GM18498 (cell line): ENCODE data around the gene PRAF2.

Source experiments
- ATAC-seq: cut with Tn5 transposase; IDR thresholded peaks from one replicate; pipeline ENCODE4 v1.9.1; 2021; ENCODE audit warnings: mild to moderate bottlenecking, moderate library complexity; ENCODE audit not compliant: unreplicated experiment

The PRAF2 gene, protein sequence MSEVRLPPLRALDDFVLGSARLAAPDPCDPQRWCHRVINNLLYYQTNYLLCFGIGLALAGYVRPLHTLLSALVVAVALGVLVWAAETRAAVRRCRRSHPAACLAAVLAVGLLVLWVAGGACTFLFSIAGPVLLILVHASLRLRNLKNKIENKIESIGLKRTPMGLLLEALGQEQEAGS

DNA sequence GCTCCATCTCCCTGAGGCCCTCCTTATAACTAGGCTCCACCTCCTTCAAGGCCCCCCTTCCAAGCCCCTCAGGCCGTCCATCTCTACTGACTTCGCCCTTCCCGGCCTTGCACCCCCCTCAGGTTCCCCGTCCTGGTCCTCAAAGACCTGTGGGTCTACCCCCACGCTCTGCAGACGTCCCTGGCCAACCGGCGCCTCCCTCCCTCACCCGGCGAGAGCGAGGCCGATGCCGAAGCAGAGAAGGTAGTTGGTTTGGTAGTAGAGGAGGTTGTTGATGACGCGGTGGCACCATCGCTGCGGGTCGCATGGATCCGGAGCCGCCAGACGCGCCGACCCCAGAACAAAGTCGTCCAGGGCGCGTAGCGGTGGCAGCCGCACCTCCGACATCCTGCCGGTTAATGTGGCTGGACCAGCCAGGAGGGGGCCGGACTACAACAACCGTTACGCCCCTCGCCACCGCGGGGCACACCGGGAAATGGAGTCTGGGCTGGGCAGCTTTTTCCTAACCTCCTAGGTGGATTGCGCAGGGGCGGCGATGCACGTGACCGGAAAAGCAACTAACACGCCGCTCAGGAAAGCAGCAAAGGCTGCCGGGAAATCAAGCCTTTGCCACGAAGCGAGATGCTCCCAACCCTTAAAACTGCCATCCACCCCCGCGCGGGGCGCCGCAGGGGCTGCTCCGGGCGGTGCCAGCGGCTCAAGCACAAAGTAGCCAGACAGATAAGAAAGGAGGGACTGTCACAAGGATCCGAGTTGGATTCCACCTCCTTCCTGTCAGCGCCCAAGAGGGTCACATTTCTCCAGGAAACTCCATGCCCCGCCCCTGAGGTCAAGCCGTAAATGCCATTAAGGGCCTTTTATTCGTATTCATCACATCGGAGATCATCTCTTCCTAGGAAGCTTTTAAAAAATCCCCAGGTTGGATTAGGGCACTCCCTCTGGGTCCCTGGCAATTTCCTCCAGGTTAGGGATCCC, at the start of gene PRAF2:
Gene PRAF2, minus strand, starts transcription at position 402 of the 975 bp plus-strand sequence. Its CDS starts 15 bp downstream, at position 387.
- peak; percentile 94 for ATAC-seq

DNA sequence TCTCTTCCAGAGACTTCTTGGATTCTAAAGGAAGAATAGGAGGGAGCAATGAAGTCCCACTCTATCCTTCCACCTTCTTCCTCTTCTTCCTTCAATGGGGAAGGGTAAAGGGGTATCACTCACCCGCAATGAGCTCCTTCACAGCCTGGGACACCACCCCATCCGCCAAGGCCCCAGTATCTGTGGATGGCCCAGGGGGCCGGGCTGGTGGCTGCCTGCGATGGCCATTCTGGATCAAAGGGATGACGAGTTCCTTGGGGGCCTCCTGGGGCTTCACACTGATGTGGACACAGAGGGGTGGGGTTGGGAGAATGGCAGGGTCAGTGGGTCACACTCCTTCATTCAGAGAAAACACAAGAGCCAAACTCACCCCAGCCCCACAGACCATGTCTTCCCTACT, 48.7 kb upstream of the PRAF2 start:
- no peak for ATAC-seq

DNA sequence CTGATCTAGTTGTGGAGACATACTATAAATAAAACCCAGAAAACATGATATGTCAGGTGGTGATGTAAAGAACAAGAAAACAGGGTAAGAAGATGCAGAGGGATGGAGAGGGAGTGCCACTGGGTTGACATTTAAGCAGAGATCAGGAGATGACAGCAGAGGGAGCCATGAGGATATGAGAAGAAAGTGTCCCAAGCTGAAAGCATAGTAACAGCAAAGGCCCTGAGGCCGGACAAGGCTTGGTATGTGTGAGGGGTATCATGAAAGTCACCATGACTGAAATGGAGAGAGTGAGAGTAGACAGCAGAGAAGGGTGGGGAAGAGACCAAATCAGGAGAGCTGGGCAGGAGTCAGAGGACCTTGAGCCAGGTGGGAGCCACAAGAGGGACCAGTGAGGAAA, 46.3 kb upstream of the PRAF2 start:
- no peak for ATAC-seq

DNA sequence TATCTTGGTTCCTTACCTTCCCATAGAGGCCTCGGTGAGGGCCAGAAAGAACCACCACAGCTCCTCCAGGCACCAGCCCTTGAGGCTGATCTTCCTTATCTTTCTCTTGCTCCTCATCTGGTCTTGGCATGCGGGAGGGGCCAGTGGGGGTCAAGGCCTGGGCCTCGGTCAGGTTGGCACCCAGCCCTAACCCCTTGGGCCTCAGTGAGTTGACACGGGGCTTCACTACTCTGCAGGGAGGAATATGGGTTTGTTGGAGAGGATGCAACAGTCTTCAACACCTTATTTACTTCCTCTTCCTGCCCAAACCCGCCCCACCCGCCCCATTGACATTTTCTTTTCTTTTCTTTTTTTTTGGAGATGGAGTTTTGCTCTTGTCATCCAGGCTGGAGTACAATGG, 43.8 kb upstream of the PRAF2 start:
- ATAC-seq, result no peak

DNA sequence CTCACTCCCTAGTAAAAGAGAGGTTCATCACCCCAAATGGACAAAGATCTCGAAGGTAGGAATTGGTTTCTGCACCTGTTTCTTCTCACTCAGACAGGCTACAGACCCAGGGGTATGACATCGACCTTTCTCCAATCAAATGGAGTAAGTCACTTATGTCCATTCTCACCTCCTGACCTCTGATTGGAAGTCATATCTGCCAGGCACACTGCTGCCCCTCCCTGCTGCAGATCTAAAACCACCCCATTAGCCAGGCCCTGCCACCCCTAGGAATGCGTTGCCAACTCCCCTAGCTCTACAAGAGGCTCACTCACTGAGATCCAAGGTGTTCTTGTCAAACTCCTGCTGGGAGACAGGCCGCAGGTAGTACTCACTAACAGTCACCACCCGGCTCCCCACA, 42.9 kb upstream of the PRAF2 start:
- ATAC-seq, result no peak

DNA sequence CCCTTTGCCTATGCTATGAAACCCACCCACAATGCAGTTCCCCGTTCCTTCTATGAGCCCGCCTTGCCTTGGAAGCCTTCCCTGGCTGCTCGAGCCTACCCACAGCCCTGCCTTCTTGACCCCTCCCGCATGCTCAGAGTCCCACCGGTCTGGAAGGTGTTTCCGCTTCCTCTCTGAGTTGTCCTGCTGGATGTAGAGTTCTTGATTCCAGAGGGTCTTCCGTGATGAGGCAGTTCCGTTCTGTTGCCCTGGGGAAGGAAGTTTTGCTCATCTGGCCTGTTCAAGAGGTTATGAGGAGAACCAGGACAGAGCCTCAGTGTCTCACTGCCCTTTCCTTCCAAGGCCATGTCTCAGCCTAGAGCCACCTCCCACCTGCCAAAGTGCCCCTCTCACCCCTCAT, 42.3 kb upstream of the PRAF2 start:
- no peak for ATAC-seq

DNA sequence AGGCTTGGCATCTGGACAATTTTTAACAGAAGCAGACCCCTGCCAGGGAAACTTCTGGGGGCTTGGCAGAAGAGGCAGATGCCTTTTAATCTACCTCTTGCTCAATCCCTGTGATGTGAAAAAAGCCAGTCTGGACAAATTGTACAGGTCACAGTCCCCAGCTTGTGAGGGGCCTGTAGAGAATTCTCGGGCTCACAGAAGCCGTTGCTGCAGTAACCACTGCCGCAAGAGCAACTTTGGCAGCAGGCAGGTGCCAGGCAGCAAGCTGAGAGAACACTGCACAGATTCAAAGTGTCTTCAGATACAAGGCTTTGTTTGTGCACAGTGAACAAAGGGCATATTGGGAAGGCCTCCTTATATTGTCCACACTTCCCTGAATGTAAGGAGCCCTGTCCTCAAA, 38.0 kb upstream of the PRAF2 start:
- no peak for ATAC-seq

DNA sequence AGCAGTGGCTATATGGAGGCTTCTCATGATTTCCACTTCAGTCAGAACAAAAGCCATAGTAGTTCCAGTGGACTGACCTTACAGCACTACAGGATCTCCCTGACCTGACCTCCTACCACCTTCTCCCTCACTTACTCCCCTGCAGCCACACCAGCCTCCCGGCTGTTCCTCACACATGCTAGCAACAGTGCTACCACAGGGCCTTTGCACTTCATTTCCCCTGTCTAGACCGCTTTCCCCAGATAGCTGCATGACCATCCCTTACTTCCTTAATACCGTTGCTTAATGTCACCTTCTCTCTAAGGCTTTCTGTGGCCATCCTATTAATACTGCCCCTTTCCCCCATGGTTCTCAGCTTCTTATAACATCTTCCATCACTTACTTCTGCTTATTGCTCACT, 36.6 kb upstream of the PRAF2 start:
- ATAC-seq, result no peak

DNA sequence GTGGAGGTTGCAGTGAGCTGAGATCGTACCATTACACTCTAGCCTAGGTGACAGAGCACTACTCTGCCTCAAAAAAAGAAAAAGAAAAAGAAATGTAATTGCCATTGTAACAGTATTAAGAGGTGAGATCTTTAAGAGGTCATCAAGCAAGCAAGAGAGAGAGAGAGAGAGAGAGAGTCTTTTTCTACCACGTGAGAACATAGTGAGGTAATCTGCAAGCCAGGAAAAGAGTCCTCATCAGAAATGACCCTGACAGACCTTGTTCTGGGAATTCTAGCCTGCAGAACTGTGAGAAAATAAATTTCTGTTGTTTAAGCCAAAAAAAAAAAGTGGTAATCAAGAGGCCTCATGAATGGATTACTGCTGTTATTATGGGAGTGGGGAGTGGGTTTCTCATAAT, 34.8 kb upstream of the PRAF2 start:
- ATAC-seq, result no peak

DNA sequence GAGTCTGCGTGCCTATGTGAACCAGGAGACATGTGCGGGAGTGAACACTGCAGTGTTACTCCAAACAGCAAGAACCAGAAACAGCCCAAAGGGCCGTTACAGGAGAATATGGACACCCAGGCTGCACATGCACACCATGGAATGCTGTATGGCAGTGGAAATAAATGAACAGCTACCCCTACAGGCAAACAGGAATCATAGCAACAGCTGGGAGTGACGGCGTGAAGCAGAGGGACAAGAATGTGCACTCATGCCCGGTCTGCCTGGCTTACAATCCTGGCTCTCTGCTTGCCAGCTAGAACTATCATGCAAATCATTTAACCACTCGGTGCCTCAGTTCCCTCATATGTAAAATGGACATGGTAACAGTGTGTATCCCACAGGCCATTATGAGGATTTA, 33.1 kb upstream of the PRAF2 start:
- ATAC-seq, result no peak

DNA sequence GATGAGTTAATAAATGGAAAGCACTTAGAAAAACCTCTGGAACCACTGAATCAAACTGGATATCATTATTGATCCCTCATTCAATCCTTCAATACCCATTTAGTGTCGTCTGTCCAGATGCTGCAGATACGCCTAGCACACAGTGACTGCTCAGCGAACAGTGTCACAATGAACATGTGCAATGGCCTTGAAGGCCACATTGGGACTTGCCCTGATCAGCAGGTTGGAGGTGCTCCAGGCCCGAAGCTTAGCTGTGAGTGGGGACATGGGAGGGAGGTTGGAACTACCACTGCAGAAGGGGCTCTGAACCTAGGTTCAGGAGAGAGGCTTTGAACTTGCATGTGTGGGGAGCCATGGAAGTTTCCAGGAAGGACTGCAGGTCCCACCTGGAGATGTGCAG, 32.5 kb upstream of the PRAF2 start:
- ATAC-seq, result no peak

DNA sequence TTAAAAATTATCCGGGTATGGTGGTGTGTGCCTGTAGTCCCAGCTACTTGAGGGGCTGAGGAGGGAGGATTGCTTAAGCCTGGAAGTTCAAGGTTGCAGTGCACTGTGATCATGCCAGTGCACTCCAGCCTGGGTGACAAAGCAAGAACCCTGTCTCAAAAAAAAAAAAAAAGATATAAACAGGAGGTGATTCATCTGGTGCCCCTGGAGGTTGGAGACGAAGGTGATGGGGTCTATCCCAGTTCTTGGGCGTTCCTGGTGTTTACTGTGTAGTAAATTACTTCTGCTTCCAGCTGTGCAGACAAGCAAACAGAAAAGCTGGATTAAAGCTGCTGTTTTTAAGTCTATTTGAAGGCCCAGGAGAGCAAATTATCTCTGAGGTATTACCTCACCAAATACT, 29.8 kb upstream of the PRAF2 start:
- no peak for ATAC-seq

DNA sequence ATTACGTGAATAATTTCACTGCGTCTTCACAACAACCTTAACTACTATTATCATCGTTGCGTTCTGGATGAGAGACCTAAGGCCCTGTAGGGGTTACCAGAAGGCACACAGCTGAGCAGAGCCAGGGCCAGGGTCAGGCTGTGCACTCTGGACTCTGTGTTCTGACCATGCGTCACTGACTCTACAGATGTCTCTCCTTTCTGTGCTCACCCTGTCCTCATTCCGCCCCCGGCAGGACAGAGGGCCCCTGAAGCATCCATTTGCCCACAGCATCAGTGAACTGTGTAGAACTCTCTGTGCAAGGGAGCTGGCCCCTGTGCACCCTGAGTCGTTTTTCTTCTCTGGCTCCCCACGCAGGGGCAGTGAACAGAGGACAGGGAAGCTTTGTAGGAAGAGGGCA, 28.4 kb upstream of the PRAF2 start:
- no peak for ATAC-seq

DNA sequence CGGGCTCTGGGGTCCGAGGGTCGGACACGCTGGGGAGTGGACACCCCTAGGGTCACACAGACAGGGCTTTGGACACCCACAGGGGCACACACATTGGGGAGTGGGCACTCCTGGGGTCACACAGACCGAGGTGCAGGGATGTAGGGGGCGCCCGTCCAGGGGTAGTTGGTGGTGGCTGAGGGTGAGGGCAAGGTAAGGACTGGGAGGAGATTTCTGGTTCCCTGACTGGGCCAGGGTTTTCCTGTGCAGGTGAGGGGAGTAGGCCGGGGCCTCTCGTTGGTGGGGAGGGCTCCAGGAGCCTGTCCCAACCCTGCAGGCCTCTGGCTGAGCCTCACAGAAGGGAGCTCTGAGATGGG, 27.8 kb upstream of the PRAF2 start:
- ATAC-seq, result no peak

DNA sequence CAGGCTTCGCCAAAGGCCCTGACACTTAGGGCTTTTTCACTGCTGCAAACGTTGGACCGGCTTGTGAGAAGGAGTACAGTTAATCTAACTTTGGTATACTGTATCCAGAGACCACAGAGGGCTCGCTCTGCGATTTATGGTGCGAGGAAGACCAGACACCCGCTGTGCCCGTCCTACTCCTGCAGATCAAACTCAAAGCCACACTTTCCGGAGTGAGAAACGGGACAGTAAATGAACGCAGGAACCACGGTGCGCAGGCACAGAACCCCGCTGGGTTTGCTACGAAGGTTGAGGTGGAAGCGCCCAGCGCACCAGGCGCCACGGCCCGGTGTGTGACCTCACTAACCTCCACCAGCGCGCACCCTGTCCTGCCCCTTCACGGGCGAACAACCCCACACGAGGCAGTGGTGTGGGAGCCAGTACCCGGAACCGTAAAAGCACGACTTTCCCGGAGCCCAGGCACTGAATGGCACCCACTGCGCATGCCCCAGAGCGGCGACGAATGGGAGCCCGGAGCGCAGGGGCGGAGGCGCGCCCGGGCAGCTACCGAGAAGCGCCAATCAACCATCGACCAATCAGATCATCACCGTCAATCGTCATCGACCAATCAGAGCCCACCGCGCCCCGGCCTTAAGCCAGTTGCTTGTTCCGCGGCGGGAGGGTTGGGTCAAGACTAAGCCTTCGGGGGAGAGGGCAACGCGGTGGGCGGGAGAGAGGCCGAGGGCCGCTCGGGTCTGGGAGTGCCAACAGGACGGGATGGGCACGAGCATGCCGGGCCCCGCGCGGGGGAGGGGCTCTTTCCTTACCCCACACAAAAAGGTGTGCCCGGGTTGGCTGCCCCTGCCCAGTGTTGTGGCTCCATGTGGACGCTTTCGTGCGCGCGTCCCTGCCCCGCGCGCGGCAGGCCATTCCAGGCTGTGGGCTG, 27.2 kb upstream of the PRAF2 start:
- ATAC-seq, result peak; percentile 95

DNA sequence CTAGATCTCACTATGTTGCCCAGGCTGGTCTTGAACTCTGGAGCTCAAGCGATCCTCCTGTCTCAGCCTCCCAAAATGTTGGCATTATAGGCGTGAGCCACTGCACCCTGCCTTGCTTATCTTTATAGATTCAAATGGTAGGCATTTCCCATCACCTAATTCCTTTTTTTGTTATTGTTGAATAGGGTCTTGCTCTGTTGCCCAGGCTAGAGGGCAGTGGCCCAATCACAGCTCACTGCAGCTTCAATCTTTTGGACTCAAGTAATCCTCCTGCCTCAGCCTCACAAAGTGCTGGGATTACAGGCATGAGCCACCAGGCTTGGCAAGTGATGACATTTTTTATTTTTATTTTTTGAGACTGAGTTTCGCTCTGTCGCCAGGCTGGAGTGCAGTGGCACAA, 22.6 kb upstream of the PRAF2 start:
- no peak for ATAC-seq

DNA sequence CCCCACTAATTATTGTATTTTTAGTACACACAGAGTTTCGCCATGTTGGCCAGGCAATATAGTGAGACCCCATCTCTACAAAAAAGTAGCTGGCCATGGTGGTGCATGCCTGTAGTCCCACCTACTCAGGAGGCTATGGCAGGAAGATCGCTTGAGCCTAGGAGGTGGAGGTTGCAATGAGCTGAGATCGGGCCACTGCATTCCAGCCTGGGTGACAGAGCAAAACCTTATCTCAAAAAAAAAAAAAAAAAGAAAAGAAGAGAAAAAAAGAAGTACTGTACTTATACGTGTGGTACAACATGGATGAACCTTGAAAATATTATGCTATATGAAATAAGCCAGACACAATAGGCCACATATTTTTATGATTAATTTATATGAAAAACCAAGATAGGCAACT, 15.8 kb upstream of the PRAF2 start:
- no peak for ATAC-seq

DNA sequence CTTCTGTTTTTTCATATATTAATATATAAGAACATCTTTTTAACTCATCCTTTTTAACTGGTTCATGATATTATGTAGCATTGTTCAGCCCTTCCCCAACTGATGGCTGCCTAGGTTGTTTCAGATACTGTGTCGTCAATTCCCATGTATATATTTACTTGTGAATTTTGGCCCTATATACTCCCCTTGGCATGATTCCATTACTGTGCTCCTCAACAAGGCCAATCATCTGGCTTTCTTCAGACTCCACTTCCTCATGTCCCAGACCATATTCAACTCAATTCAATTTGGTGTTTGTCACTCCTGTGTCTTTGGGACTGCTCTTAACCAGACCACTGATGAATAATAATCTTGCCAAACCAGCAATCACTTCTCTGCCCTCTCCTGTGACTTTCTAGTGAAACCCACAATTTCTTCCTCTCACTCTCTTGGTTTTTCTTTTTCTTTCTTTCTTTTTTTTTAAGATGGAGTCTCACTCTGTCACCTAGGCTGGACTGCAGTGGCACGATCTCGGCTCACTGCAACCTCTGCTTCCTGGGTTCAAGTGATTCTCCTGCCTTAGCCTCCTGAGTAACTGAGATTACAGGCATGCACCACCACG, 8.6 kb upstream of the PRAF2 start:
- ATAC-seq, result no peak

DNA sequence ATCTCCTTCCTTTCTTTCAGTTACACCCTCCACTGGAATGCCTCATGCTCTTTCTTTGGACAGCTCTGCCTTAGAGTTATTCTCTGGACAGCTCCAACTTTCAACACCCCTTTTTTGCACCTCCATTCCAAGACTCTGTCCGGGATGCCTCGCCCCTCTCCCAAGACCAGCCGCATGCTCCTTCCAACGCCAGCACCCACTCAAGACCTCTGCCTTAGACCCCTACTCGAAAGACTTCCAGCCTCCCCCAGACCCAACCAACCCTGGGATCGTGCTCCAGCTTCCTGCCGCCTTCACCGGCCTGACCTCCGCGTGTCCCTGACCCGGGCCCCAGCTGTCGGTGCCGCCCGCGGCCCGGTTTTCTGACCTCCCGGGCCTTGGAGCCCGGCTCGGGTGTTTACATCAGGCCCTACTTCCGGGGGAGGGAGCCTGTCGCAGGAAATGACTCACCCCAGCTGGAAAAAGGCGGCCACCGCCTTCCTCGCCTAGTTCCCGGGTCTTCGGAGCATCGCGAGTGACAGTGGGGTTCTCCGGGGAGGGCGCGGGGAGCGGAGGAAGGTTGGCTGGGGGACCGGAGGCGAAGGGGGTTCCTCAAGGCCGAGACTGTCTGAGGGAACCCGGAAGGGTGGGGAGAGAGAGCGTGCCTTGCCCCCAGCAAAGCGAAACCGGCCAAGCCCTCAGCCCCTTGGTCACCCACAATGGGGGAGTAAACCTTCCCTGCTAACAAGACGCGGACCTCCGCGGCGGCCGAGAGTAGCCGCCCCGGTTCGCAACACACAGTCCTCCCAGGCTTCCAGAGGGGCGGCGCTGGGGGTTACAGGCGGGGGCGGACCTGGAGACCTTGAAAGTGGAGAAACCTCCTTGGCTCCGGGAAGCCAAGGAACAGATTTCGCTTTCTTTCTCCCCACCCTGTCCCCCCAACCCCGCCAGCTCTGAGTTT, 6.0 kb upstream of the PRAF2 start, which contains the start of gene WDR45:
Gene WDR45, minus strand, starts transcription at position 399 of the 940 bp plus-strand sequence. CDS start 1,792 bp downstream, outside the sequence.
- ATAC-seq, result peak; percentile 83

DNA sequence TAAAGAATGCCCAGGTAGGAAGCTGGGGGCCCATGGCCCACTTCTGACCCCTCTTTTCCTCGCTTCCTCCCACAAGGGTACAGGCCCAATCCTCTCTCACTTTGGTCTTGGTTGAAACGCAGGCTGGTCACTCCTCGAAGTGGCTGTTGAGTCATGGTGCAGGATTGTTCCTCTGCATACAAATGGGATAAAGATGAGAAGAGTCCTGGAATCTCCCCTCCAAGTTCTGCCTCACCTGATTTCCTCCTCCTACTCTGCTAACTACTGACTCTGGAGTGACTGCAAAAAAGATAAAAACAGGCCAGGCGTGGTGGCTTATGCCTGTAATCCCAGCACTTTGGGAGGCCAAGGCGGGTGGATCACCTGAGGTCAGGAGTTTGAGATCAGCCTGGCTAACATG, 4.1 kb upstream of the PRAF2 start:
- no peak for ATAC-seq
